ENCODE data around the gene BIRC6. TPM values are rescaled to one million over a fixed set of nuclear protein-coding genes. Genes with fewer than 3 reads are reported as not detected.

Gene BIRC6
- total and polyA plus RNA-seq, 2 of the 8 experiments (the other 6 are each of a cell fraction or from before 2014, with no cell fraction given), result 32.5 to 69.5 TPM

DNA sequence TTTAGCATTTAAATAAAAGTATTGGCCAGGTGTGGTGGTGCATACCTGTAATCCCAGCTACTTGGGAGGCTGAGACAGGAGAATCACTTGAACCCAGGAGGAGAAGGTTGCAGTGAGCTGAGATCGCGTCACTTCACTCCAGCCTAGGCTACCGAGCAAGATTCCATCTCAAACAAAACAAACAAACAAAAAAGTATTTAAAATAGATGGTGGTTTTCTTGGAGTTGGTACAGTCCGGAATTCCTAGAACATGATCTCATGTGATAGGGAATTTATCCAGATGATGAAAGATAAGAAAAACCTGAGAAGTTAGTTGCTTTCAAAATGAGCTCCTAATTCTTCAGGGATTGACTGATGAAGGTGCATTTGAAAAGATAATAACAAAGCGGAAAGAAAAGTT is 62.0 kb downstream of the BIRC6 start (continued):
- TF ChIP-seq, protein P1, sequence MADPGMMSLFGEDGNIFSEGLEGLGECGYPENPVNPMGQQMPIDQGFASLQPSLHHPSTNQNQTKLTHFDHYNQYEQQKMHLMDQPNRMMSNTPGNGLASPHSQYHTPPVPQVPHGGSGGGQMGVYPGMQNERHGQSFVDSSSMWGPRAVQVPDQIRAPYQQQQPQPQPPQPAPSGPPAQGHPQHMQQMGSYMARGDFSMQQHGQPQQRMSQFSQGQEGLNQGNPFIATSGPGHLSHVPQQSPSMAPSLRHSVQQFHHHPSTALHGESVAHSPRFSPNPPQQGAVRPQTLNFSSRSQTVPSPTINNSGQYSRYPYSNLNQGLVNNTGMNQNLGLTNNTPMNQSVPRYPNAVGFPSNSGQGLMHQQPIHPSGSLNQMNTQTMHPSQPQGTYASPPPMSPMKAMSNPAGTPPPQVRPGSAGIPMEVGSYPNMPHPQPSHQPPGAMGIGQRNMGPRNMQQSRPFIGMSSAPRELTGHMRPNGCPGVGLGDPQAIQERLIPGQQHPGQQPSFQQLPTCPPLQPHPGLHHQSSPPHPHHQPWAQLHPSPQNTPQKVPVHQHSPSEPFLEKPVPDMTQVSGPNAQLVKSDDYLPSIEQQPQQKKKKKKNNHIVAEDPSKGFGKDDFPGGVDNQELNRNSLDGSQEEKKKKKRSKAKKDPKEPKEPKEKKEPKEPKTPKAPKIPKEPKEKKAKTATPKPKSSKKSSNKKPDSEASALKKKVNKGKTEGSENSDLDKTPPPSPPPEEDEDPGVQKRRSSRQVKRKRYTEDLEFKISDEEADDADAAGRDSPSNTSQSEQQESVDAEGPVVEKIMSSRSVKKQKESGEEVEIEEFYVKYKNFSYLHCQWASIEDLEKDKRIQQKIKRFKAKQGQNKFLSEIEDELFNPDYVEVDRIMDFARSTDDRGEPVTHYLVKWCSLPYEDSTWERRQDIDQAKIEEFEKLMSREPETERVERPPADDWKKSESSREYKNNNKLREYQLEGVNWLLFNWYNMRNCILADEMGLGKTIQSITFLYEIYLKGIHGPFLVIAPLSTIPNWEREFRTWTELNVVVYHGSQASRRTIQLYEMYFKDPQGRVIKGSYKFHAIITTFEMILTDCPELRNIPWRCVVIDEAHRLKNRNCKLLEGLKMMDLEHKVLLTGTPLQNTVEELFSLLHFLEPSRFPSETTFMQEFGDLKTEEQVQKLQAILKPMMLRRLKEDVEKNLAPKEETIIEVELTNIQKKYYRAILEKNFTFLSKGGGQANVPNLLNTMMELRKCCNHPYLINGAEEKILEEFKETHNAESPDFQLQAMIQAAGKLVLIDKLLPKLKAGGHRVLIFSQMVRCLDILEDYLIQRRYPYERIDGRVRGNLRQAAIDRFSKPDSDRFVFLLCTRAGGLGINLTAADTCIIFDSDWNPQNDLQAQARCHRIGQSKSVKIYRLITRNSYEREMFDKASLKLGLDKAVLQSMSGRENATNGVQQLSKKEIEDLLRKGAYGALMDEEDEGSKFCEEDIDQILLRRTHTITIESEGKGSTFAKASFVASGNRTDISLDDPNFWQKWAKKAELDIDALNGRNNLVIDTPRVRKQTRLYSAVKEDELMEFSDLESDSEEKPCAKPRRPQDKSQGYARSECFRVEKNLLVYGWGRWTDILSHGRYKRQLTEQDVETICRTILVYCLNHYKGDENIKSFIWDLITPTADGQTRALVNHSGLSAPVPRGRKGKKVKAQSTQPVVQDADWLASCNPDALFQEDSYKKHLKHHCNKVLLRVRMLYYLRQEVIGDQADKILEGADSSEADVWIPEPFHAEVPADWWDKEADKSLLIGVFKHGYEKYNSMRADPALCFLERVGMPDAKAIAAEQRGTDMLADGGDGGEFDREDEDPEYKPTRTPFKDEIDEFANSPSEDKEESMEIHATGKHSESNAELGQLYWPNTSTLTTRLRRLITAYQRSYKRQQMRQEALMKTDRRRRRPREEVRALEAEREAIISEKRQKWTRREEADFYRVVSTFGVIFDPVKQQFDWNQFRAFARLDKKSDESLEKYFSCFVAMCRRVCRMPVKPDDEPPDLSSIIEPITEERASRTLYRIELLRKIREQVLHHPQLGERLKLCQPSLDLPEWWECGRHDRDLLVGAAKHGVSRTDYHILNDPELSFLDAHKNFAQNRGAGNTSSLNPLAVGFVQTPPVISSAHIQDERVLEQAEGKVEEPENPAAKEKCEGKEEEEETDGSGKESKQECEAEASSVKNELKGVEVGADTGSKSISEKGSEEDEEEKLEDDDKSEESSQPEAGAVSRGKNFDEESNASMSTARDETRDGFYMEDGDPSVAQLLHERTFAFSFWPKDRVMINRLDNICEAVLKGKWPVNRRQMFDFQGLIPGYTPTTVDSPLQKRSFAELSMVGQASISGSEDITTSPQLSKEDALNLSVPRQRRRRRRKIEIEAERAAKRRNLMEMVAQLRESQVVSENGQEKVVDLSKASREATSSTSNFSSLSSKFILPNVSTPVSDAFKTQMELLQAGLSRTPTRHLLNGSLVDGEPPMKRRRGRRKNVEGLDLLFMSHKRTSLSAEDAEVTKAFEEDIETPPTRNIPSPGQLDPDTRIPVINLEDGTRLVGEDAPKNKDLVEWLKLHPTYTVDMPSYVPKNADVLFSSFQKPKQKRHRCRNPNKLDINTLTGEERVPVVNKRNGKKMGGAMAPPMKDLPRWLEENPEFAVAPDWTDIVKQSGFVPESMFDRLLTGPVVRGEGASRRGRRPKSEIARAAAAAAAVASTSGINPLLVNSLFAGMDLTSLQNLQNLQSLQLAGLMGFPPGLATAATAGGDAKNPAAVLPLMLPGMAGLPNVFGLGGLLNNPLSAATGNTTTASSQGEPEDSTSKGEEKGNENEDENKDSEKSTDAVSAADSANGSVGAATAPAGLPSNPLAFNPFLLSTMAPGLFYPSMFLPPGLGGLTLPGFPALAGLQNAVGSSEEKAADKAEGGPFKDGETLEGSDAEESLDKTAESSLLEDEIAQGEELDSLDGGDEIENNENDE (IDR thresholded peaks at IDR 0.05; ENCODE audit: insufficient replicate concordance, low read length), result no peak
- no peak for TF ChIP-seq NANOG (IDR thresholded peaks at IDR 0.05; ENCODE audit: insufficient read depth, low read depth, low read length, poor library complexity, severe bottlenecking)
- no peak for TF ChIP-seq KDM1A (IDR thresholded peaks at IDR 0.05; ENCODE audit: borderline replicate concordance, low read length)
- TF ChIP-seq, protein P2, sequence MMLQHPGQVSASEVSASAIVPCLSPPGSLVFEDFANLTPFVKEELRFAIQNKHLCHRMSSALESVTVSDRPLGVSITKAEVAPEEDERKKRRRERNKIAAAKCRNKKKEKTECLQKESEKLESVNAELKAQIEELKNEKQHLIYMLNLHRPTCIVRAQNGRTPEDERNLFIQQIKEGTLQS (IDR thresholded peaks at IDR 0.05; ENCODE audit: insufficient read depth, low read depth, low read length), result no peak
- TF ChIP-seq TBP (IDR thresholded peaks at IDR 0.05; ENCODE audit: low read depth, low read length), result no peak
- TF ChIP-seq CBX8 (IDR thresholded peaks at IDR 0.05; ENCODE audit: borderline replicate concordance, low read depth, low read length), result no peak
- no peak for TF ChIP-seq ZNF274 (IDR thresholded peaks at IDR 0.05; ENCODE audit: borderline replicate concordance, extremely low read depth, low read length)
- TF ChIP-seq JUND (IDR thresholded peaks at IDR 0.05; ENCODE audit: low read length), result no peak
- TF ChIP-seq TCF12 (IDR thresholded peaks at IDR 0.05; ENCODE audit: low read depth, low read length), result no peak
- TF ChIP-seq, protein P3, sequence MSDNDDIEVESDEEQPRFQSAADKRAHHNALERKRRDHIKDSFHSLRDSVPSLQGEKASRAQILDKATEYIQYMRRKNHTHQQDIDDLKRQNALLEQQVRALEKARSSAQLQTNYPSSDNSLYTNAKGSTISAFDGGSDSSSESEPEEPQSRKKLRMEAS (IDR thresholded peaks at IDR 0.05), result no peak

Data from H1 (cell line).